Measurements from ENCODE around the gene CFAP161. TPM values are rescaled to one million over a fixed set of nuclear protein-coding genes. Genes with fewer than 3 reads are reported as not detected.

CFAP161 gene
- total and polyA plus RNA-seq, 2 experiments from 2014 or later, result 0.13 TPM; not detected in 1

GRCh38 chr15:81103857-81104256 lies 30.2 kb upstream of the CFAP161 start (continued):
- TF ChIP-seq ZNF331 (CRISPR knock-in tag; IDR thresholded peaks at IDR 0.05; ENCODE audit: low read depth) (no peak), CREB1 (CRISPR knock-in tag; IDR thresholded peaks at IDR 0.05; ENCODE audit: low read depth) (no peak), STAT1 (IDR thresholded peaks at IDR 0.05; ENCODE audit: unreplicated experiment) (no peak), ZNF114 (CRISPR knock-in tag; IDR thresholded peaks at IDR 0.05) (no peak), NANOG (IDR thresholded peaks at IDR 0.05; ENCODE audit: borderline replicate concordance) (no peak), POLR2AphosphoS5 (IDR thresholded peaks at IDR 0.05; ENCODE audit: low read depth) (no peak), JUNB (IDR thresholded peaks at IDR 0.05; ENCODE audit: unreplicated experiment) (no peak), EZH2phosphoT487 (IDR thresholded peaks at IDR 0.05; ENCODE audit: unreplicated experiment) (no peak), EZH2 (IDR thresholded peaks at IDR 0.05; ENCODE audit: low read depth, unreplicated experiment) (no peak), ETS1 (IDR thresholded peaks at IDR 0.05) (no peak)
- TF ChIP-seq, protein P1, sequence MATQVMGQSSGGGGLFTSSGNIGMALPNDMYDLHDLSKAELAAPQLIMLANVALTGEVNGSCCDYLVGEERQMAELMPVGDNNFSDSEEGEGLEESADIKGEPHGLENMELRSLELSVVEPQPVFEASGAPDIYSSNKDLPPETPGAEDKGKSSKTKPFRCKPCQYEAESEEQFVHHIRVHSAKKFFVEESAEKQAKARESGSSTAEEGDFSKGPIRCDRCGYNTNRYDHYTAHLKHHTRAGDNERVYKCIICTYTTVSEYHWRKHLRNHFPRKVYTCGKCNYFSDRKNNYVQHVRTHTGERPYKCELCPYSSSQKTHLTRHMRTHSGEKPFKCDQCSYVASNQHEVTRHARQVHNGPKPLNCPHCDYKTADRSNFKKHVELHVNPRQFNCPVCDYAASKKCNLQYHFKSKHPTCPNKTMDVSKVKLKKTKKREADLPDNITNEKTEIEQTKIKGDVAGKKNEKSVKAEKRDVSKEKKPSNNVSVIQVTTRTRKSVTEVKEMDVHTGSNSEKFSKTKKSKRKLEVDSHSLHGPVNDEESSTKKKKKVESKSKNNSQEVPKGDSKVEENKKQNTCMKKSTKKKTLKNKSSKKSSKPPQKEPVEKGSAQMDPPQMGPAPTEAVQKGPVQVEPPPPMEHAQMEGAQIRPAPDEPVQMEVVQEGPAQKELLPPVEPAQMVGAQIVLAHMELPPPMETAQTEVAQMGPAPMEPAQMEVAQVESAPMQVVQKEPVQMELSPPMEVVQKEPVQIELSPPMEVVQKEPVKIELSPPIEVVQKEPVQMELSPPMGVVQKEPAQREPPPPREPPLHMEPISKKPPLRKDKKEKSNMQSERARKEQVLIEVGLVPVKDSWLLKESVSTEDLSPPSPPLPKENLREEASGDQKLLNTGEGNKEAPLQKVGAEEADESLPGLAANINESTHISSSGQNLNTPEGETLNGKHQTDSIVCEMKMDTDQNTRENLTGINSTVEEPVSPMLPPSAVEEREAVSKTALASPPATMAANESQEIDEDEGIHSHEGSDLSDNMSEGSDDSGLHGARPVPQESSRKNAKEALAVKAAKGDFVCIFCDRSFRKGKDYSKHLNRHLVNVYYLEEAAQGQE (IDR thresholded peaks at IDR 0.05; ENCODE audit: unreplicated experiment), result no peak

DNA sequence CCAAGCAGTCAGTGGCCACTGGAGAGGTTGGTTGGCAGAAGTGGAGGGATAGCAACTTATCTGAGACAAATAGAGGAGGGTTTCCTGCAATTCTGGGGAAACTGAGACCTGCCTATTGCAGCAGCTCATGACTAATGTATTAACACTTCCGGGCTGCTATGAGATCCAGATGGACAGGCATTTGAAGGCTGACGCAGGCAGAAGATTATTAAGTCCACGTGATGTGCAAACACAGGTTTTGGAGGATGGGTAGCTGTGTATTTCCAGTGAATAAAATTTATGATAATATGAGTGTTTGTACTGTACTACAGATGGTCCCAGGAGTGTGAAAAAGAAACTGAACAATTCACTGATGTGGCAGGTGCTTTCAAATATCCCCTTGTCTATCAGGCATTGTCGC lies 28.5 kb upstream of the CFAP161 start:
- Histone ChIP-seq H3K4me3 (no peak overlapping the region), H3K4me1 (ENCODE audit: insufficient read depth) (no peaks in the 10 kb centered on the region), H3F3A (replicated peaks; ENCODE audit: low read depth) (no peaks in the 10 kb centered on the region), H3K36me3 (ENCODE audit: insufficient read depth) (no peaks in the 10 kb centered on the region), H3K9me2 (ENCODE audit: insufficient read depth) (no peaks in the 10 kb centered on the region), H3K79me2 (replicated peaks; ENCODE audit: insufficient read depth) (no peaks in the 10 kb centered on the region), H3K27ac (ENCODE audit: low read depth) (no peak overlapping the region), H2AFZ (no peak overlapping the region), H3K27me3 (ENCODE audit: insufficient read depth) (no peaks in the 10 kb centered on the region), H4K20me1 (replicated peaks; ENCODE audit: insufficient read depth) (no peaks in the 10 kb centered on the region), H3K4me2 (no peak overlapping the region)
- TF ChIP-seq STAT1 (IDR thresholded peaks at IDR 0.05; ENCODE audit: unreplicated experiment), result no peak
- TF ChIP-seq ZNF331 (CRISPR knock-in tag; IDR thresholded peaks at IDR 0.05; ENCODE audit: low read depth), result no peak
- ATAC-seq (no peak), DNase-seq (ENCODE audit: low spot score) (no peak)
- Mint-ChIP-seq H3K27ac (no peak overlapping the region), H3K4me1 (no peaks in the 10 kb centered on the region), H3K9me3 (no peaks in the 10 kb centered on the region), H3K36me3 (ENCODE audit: low read depth) (no peaks in the 10 kb centered on the region), H3K4me3 (no peak overlapping the region), H3K27me3 (ENCODE audit: insufficient read depth, low read depth, poor library complexity) (peaks cover 10% of the 10 kb centered on the region)

Measured in GM23338 (cell line).